SK-N-MC (cell line): ENCODE data around the gene SORBS1.

Experiments used
- DNase-seq: peaks from one replicate; pipeline ENCODE4 v3.0.0-alpha.2; 2011; ENCODE audit warnings: low read depth, low spot score
- H3K27ac ChIP-seq: fragments of 200-600 bp; sonication (generic); 2 replicates; pipeline ENCODE4 v1.5.1; 2016; ENCODE audit warnings: mixed run types
- H3K36me3 ChIP-seq: fragments of 200-600 bp; sonication (generic); 2 replicates; pipeline ENCODE4 v1.6.1; 2017; ENCODE audit warnings: antibody characterized with exemption, low read length, mixed read lengths; ENCODE audit not compliant: insufficient read depth
- H3K4me3 ChIP-seq: fragments of 200-600 bp; sonication (generic); 2 replicates; pipeline ENCODE4 v1.5.1; 2016
- H3K9ac ChIP-seq: fragments of 200-600 bp; sonication (generic); 2 replicates; pipeline ENCODE4 v1.8.0; 2017; ENCODE audit warnings: mixed run types, mixed read lengths; ENCODE audit not compliant: insufficient read length
- H3K9me3 ChIP-seq: fragments of 200-600 bp; sonication (generic); 2 replicates; pipeline ENCODE4 v1.6.1; 2017; ENCODE audit warnings: low read depth, mild to moderate bottlenecking, antibody characterized with exemption, low read length, moderate library complexity, mixed read lengths
- EZH2 ChIP-seq: fragments of 200-600 bp; sonication (generic); IDR thresholded peaks from one replicate; pipeline ENCODE4 v1.6.1; 2017; ENCODE audit warnings: antibody characterized with exemption
- FOXP2 ChIP-seq: optimal IDR thresholded peaks from 2 replicates; pipeline ENCODE3; 2011; ENCODE audit warnings: mild to moderate bottlenecking, moderate library complexity; ENCODE audit not compliant: insufficient read depth; ENCODE audit errors: extremely low read length, control extremely low read depth
- POLR2AphosphoS5 ChIP-seq: IDR thresholded peaks from 2 replicates; pipeline ENCODE4 v1.6.1; 2012; ENCODE audit warnings: mild to moderate bottlenecking, low read depth, low read length, borderline replicate concordance

The SORBS1 gene

DNA sequence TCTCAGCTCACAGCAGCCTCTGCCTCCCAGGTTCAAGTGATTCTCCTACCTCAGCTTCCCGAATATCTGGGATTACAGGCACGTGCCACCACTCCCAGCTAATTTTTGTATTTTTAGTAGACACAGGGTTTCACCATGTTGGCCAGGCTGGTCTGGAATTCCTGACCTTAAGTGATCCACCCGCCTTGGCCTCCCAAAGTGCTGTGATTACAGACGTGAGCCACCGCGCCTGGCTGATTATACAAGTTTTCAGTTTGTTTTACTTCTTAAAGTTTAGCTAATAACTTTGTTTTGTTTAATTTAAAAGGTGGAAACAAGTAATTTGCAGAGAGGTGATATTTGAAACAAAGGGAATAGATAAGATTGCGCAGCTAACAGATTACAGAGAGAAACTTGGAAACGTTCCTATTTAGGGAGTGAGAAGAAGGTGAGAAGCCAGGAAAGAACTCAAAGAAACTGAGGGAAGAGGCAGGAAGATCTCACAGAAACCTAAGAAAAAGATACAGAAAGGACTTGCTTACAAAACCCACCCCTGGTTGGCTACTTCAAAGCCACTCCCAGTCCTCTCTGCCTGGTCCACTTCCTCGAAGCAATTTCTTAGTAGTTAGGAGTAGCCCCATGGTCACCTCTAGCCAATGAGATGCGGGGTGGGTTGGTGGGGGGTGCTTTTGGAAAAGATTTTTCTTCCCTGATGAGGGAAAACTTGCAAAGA lies 255.4 kb downstream of the SORBS1 start:
- no peak for DNase-seq
- Histone ChIP-seq H3K27ac (no peak overlapping the region), H3K9me3 (no peaks in the 10 kb centered on the region), H3K4me3 (no peak overlapping the region), H3K36me3 (no peaks in the 10 kb centered on the region), H3K9ac (no peak overlapping the region)
- no peak for TF ChIP-seq POLR2AphosphoS5
- no peak for TF ChIP-seq EZH2
- no peak for TF ChIP-seq FOXP2

- Histone ChIP-seq H3K36me3 (no peaks in the 10 kb centered on the region), H3K9ac (no peak overlapping the region), H3K4me3 (no peak overlapping the region), H3K27ac (no peak overlapping the region), H3K9me3 (no peaks in the 10 kb centered on the region)
- TF ChIP-seq FOXP2 (no peak), POLR2AphosphoS5 (no peak)
- no peak for DNase-seq
Observed at GRCh38 chr10:95304976-95305375, 256.2 kb downstream of the SORBS1 start.

GRCh38 chr10:95304463-95304862 lies 256.7 kb downstream of the SORBS1 start:
- TF ChIP-seq FOXP2 (no peak), EZH2 (no peak)
- Histone ChIP-seq H3K27ac (no peak overlapping the region), H3K36me3 (no peaks in the 10 kb centered on the region), H3K4me3 (no peak overlapping the region), H3K9me3 (no peaks in the 10 kb centered on the region), H3K9ac (no peak overlapping the region)
- no peak for DNase-seq

GRCh38 chr10:95303950-95304349 lies 257.2 kb downstream of the SORBS1 start:
- no peaks in the 10 kb centered on the region for H3K36me3 ChIP-seq
- H3K27ac ChIP-seq = no peak overlapping the region
- H3K9ac ChIP-seq = no peak overlapping the region
- DNase-seq = no peak
- no peak for TF ChIP-seq POLR2AphosphoS5
- TF ChIP-seq FOXP2 = no peak
- no peak for TF ChIP-seq EZH2
- H3K9me3 ChIP-seq = no peaks in the 10 kb centered on the region
- H3K4me3 ChIP-seq = no peak overlapping the region

DNA sequence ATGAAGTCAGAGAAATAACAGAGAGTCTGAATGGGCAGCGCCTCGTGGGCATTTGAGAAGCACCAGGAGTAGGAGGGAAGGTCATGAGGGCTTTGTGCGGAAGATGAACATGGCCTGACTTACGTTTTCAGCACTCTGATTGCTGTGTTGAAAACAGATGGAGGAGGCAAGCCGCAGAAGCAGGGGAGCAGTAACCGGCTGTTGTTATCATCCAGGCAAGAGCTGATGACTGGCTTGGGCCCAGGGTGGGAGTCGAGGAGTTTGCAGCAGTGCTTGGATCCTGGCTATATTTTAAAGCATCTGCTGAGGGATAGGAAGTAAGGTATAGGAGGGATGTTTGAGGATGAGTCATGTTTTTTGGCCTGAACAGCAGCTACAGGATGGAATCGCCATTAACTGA lies 257.6 kb downstream of the SORBS1 start:
- H3K36me3 ChIP-seq = no peaks in the 10 kb centered on the region
- no peak overlapping the region for H3K9ac ChIP-seq
- no peak overlapping the region for H3K4me3 ChIP-seq
- H3K27ac ChIP-seq = no peak overlapping the region
- TF ChIP-seq FOXP2 (no peak), EZH2 (no peak), POLR2AphosphoS5 (no peak)
- H3K9me3 ChIP-seq = no peaks in the 10 kb centered on the region
- DNase-seq = no peak

GRCh38 chr10:95300022-95300539 lies 261.1 kb downstream of the SORBS1 start:
- TF ChIP-seq EZH2 = no peak
- no peak for TF ChIP-seq FOXP2
- TF ChIP-seq POLR2AphosphoS5 = no peak
- H3K9ac ChIP-seq = no peak overlapping the region
- DNase-seq = no peak
- H3K4me3 ChIP-seq = no peak overlapping the region
- H3K27ac ChIP-seq = no peak overlapping the region
- no peaks in the 10 kb centered on the region for H3K36me3 ChIP-seq
- H3K9me3 ChIP-seq = no peaks in the 10 kb centered on the region

DNA sequence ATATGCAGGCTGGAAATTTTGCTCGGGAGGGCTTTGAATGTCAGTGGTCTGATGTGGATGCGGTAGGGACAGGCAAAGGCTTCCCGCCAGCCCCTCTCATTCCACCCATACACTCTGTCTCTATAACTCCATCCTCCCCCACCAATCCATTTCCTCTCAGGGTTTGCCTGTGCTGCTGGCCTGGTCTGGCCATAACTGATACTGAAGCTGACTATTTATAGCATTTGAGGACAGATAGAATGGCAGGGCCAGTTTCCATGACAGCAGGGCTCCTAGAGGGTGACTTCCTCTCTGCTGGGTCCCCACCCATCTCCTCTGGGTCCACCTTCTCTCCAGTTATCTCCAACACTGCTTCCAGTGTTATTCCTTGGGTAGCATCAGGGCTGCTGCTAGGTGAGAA lies 263.8 kb downstream of the SORBS1 start:
- no peak for DNase-seq
- no peak overlapping the region for H3K27ac ChIP-seq

GRCh38 chr10:95296764-95297163 lies 264.4 kb downstream of the SORBS1 start:
- H3K4me3 ChIP-seq = no peak overlapping the region
- no peak overlapping the region for H3K27ac ChIP-seq
- no peaks in the 10 kb centered on the region for H3K36me3 ChIP-seq
- H3K9me3 ChIP-seq = no peaks in the 10 kb centered on the region
- no peak overlapping the region for H3K9ac ChIP-seq
- DNase-seq = no peak
- TF ChIP-seq EZH2 (no peak), FOXP2 (no peak), POLR2AphosphoS5 (no peak)

More for the DNA sequence above, 263.8 kb downstream of the SORBS1 start:
- H3K9ac ChIP-seq = no peak overlapping the region
- no peak overlapping the region for H3K4me3 ChIP-seq
- no peak for TF ChIP-seq FOXP2
- TF ChIP-seq EZH2 = no peak
- TF ChIP-seq POLR2AphosphoS5 = no peak
- H3K36me3 ChIP-seq = no peaks in the 10 kb centered on the region
- no peaks in the 10 kb centered on the region for H3K9me3 ChIP-seq

DNA sequence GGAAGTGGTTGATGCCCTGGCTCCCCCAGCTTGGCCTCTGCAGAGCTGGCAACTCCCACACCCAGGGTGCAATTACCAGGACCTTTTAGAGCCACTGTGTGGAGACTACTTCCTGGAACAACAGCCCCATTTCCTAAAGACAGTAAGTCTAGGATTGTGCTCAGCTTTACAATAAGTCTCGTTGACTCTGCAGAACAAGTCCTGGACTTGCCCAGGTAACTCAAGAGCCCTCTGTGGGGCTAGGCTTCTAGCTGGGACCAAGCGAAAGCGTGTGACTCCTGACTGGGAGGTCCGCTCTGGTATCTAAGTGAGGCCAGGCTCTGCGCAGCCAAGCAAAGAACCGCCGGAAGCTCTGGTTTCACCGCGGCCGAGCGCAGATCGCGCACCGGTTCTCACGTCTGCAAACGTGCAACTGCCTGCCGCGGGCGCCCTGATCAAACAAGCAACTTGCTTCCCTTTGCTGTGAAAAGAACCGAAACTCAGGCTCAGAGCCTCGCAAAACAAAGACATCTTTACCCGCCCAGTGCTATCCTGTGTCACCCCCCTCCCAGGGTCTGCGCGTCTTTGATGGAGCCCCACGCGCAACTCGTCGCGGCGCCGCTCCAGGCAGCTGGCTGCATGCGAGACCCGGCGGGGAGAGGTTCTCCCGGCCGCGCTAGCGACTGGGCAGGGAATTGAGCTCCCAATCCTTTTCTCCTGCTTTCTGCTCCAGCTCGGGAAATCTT lies 266.0 kb downstream of the SORBS1 start:
- no peak overlapping the region for H3K27ac ChIP-seq
- H3K4me3 ChIP-seq = no peak overlapping the region
- no peak for DNase-seq
- H3K9ac ChIP-seq = no peak overlapping the region
- TF ChIP-seq FOXP2 (no peak), EZH2 (no peak), POLR2AphosphoS5 (no peak)
- H3K9me3 ChIP-seq = no peaks in the 10 kb centered on the region
- H3K36me3 ChIP-seq = no peaks in the 10 kb centered on the region
